ENCODE results near the gene TBX1. TPM values are rescaled to one million over a fixed set of nuclear protein-coding genes. Genes with fewer than 3 reads are reported as not detected.
A peak's percentile ranks its signal among the peaks of the same experiment; 100 is the strongest.
"Not testable (repeated sequence)": the region's sequence is repeated elsewhere in the genome, so short reads cannot be mapped to it uniquely, and the experiment has no call there.

The TBX1 gene
- total RNA-seq, 2 experiments from 2014 or later, result 0.23 TPM; not detected in 1

DNA sequence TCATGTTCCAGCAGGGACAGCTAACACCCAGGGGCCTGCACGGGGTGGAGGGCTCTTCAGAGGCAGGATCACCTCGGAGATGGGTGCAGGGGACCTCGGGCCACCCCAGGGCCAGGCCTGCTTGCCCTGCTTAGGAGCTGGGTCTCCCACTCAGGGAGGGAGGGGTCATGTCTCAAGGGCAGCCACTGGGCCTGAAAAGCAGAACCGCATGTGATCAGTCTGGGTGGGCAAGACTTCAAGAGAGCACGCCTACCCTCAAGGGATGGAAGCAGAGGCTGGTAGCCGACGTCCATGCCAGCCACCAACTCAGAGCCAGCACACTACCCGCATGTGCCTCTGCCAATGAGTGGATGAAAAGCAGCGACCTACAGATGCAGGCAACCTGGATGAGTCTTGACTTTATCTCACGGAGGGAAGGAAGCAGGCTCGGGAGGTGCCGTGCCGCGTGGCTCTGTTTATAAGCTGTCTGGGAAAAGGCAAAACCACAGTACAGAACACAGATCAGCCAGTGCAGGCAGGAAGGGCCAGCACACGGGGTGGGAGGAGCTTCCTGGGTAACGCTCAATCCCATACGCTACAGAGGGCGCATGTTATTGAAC lies 16.0 kb downstream of the TBX1 start:
- CTCF ChIA-PET (ENCODE audit: unreplicated experiment), result interaction anchor here (1.0 kb wide), 1 partner anchor 12 kb away, joined by 3 read pairs; no protein-coding TSS in a partner anchor
- no peaks in the 10 kb centered on the region for H3K79me2 ChIP-seq (ENCODE audit: insufficient read depth, low read depth, low read length)
- TF ChIP-seq, protein P1, sequence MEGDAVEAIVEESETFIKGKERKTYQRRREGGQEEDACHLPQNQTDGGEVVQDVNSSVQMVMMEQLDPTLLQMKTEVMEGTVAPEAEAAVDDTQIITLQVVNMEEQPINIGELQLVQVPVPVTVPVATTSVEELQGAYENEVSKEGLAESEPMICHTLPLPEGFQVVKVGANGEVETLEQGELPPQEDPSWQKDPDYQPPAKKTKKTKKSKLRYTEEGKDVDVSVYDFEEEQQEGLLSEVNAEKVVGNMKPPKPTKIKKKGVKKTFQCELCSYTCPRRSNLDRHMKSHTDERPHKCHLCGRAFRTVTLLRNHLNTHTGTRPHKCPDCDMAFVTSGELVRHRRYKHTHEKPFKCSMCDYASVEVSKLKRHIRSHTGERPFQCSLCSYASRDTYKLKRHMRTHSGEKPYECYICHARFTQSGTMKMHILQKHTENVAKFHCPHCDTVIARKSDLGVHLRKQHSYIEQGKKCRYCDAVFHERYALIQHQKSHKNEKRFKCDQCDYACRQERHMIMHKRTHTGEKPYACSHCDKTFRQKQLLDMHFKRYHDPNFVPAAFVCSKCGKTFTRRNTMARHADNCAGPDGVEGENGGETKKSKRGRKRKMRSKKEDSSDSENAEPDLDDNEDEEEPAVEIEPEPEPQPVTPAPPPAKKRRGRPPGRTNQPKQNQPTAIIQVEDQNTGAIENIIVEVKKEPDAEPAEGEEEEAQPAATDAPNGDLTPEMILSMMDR (conservative IDR thresholded peaks at IDR 0.05; ENCODE audit: low read length), result no peak
- no peak for TF ChIP-seq EZH2phosphoT487 (IDR thresholded peaks at IDR 0.05; ENCODE audit: borderline replicate concordance, low read depth, low read length)
- BruUV-seq (replicated peaks), result no TSS peak
- H3K4me1 ChIP-seq (ENCODE audit: insufficient read depth, low read length, poor library complexity, severe bottlenecking), result peaks cover 71% of the 10 kb centered on the region
- H2AFZ ChIP-seq (ENCODE audit: low read length), result peak overlapping the region; percentile 5; the same call in 1 of the 2 replicates
- H3K36me3 ChIP-seq (ENCODE audit: insufficient read depth, low read length), result no peaks in the 10 kb centered on the region
- no peak overlapping the region for H3K4me3 ChIP-seq (ENCODE audit: low read depth, low read length, poor library complexity, severe bottlenecking)
- no peak overlapping the region for H3K27ac ChIP-seq (ENCODE audit: low read depth, low read length, poor library complexity, severe bottlenecking)
- peak overlapping the region; percentile 19 for H3K4me2 ChIP-seq (ENCODE audit: low read length)
- no peaks in the 10 kb centered on the region for H4K20me1 ChIP-seq (ENCODE audit: insufficient read depth, low read length)
- intact Hi-C loops (cut with micrococcal nuclease; ENCODE audit: unreplicated experiment), result no loop called here
- DNase-seq (ENCODE audit: low spot score), result peak; percentile 31
- 0 out of 2 replicates have a peak, but pooled peaks cover 1% of the 10 kb centered on the region for H3K9me3 ChIP-seq (ENCODE audit: low read length)
- POLR2A ChIA-PET, result interaction anchor here (0.7 kb wide), 1 partner anchor 543 kb away, joined by 3 read pairs; the partner anchor contains the start of gene DGCR6L
- no peaks in the 10 kb centered on the region for H3K9me2 ChIP-seq (ENCODE audit: insufficient read depth, low read length)

DNA sequence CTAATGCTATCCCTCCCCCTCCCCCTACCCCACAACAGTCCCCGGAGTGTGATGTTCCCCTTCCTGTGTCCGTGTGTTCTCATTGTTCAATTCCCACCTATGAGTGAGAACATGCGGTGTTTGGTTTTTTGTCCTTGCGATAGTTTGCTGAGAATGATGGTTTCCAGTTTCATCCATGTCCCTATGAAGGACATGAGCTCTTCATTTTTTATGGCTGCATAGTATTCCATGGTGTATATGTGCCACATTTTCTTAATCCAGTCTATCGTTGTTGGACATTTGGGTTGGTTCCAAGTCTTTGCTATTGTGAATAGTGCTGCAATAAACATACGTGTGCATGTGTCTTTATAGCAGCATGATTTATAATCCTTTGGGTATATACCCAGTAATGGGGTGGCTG lies 16.6 kb downstream of the TBX1 start:
- H3K36me3 ChIP-seq (ENCODE audit: insufficient read depth, low read length); H4K20me1 ChIP-seq (ENCODE audit: insufficient read depth, low read length); H2AFZ ChIP-seq (ENCODE audit: low read length); intact Hi-C loops (cut with micrococcal nuclease; ENCODE audit: unreplicated experiment); H3K9me3 ChIP-seq (ENCODE audit: low read length); H3K4me2 ChIP-seq (ENCODE audit: low read length); H3K27ac ChIP-seq (ENCODE audit: low read depth, low read length, poor library complexity, severe bottlenecking); DNase-seq (ENCODE audit: low spot score); CTCF ChIA-PET (ENCODE audit: unreplicated experiment); H3K9me2 ChIP-seq (ENCODE audit: insufficient read depth, low read length); H3K79me2 ChIP-seq (ENCODE audit: insufficient read depth, low read depth, low read length); H3K4me3 ChIP-seq (ENCODE audit: low read depth, low read length, poor library complexity, severe bottlenecking); BruUV-seq (replicated peaks): not testable (repeated sequence)
- H3K4me1 ChIP-seq (ENCODE audit: insufficient read depth, low read length, poor library complexity, severe bottlenecking), result peaks cover 64% of the 10 kb centered on the region
- POLR2A ChIA-PET, result interaction anchor here (0.7 kb wide), 1 partner anchor 543 kb away, joined by 3 read pairs; the partner anchor contains the start of gene DGCR6L

DNA sequence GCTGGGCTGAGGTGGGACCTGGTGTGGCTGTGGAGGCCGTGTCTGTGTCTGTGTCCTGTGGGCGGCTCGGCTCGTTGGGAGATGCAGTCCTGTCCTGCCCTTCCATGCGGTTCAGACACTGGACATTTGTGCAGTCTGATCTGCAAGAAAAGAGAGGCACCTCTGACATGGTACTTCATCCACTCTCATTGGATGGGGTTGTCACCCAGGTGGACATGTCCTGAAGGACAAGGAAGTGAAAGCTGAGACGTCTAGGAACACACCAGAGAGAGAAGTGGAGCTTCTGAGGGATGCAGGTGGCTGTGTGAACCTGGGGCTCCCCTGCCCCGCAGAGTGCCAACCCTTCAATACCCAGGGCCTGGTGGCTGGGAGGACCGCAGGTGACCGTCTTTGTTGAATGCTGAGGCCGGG lies 18.4 kb downstream of the TBX1 start:
- no peak overlapping the region for H2AFZ ChIP-seq (ENCODE audit: low read length)
- intact Hi-C loops (cut with micrococcal nuclease; ENCODE audit: unreplicated experiment), result no loop called here
- peak overlapping the region; percentile 56 for H3K4me2 ChIP-seq (ENCODE audit: low read length)
- H3K27ac ChIP-seq (ENCODE audit: low read depth, low read length, poor library complexity, severe bottlenecking), result no peak overlapping the region
- no peak overlapping the region for H3K4me3 ChIP-seq (ENCODE audit: low read depth, low read length, poor library complexity, severe bottlenecking)
- no peaks in the 10 kb centered on the region for H4K20me1 ChIP-seq (ENCODE audit: insufficient read depth, low read length)
- no TSS peak for BruUV-seq (replicated peaks)
- H3K79me2 ChIP-seq (ENCODE audit: insufficient read depth, low read depth, low read length), result no peaks in the 10 kb centered on the region
- CTCF ChIA-PET (ENCODE audit: unreplicated experiment), result no interaction called here
- POLR2A ChIA-PET, result no interaction called here
- H3K9me3 ChIP-seq (ENCODE audit: low read length), result peaks cover 9% of the 10 kb centered on the region; the same call in 1 of the 2 replicates
- H3K4me1 ChIP-seq (ENCODE audit: insufficient read depth, low read length, poor library complexity, severe bottlenecking), result peaks cover 46% of the 10 kb centered on the region
- no peaks in the 10 kb centered on the region for H3K9me2 ChIP-seq (ENCODE audit: insufficient read depth, low read length)
- DNase-seq (ENCODE audit: low spot score), result peak; percentile 58
- TF ChIP-seq, protein P1 (conservative IDR thresholded peaks at IDR 0.05; ENCODE audit: low read length), result no peak
- TF ChIP-seq EZH2phosphoT487 (IDR thresholded peaks at IDR 0.05; ENCODE audit: borderline replicate concordance, low read depth, low read length), result no peak
- H3K36me3 ChIP-seq (ENCODE audit: insufficient read depth, low read length), result no peaks in the 10 kb centered on the region; the same call in 1 of the 2 replicates
